HG03378 (cell line): ENCODE measurements around the gene PODN.

Experiments
- ATAC-seq: cut with Tn5 transposase; IDR thresholded peaks from one replicate; pipeline ENCODE4 v1.9.1; 2021; ENCODE audit warnings: mild to moderate bottlenecking, moderate library complexity; ENCODE audit not compliant: unreplicated experiment

PODN gene

DNA sequence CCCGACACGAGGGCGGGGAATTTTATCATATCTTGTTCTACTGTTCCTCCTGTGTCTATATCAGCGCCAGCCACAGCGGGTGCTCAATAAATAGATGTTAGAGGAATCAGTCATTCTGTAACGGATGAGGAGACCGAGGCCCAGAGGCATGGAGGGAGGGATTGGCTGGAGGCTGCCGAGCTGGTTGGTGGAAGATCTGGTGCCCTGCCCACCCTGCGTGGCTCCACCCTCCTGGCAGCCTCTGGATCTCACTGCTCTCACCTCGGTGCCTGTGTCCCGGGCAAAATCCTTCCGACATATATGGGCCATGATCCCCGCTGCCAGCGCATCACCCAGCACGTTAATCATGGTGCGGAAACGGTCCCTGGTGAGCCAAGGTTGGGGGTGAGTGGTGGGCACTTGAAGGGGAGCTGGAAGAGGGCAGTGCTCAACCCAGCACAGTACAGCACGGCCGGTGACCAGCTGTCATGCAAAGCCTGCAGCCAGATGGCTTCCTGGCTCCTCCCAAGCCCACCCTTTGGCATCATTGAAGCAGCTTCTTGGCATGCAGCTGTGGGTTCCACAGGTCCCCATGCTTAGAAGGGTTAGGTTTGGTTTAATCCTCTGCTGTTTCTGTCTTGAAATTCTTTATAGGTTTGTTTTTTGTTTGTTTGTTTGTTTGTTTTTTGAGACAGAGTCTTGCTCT lies 26.7 kb downstream of the PODN start:
- ATAC-seq, result no peak

GRCh38 chr1:53089478-53090226 lies 27.6 kb downstream of the PODN start:
- no peak for ATAC-seq

GRCh38 chr1:53090227-53091147 lies 28.5 kb downstream of the PODN start:
- ATAC-seq, result no peak

- no peak for ATAC-seq
Measured at GRCh38 chr1:53091841-53092645, 30.0 kb downstream of the PODN start.

DNA sequence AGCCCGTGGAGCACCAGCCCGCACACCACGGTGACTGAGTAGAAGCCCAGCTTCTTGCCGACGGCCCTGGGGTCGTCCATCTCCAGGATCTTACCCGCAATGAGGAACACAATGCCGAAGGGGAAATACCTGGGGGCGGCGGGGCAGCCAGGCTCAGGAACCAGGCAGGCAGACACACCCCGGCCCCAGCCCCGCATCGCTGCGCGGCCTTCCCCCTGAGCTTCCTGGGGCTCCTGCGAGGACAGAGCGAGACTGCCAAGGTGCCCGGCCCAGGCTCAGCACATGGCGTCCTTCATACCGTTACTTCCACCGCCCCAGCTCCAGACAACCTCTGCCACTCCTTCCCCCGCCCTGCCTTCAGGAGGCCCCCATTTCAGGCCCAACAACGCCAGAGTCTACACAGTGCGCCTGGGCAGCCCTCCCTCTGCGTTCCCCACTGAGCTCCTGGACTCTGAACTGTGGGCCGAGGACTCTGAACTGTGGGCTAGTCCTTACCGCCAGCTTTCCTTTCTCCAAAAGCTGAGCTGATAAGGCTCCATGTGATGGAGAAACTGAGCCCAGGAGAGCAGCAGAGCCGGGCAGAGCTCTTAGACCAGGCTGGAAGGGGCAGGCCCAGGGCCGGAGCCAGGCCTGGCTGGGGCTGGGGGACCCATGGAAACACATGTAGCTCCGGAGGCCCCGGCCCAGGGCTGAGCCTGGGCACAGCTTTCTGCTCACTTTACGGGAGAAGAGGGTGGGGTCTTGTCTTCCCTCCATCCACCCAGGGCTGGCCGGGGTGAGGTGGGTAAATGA lies 30.8 kb downstream of the PODN start:
- ATAC-seq, result no peak

DNA sequence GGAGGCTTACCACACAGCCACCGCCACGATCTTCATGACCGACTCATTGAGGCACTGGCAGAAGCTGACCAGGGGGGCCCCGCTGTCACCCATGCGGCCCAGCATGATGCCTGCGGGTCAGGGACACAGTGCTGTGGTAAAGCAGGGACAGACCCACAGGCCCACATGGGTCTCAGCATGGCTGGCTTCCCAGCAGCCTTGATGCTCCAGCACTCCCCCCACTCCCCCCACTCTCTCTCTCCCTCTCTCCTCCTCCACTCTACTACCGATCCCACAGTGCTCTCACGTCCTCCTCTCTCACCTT lies 31.4 kb downstream of the PODN start:
- ATAC-seq, result no peak

- ATAC-seq, result no peak
Measured at GRCh38 chr1:53093778-53094532, 31.9 kb downstream of the PODN start.

- ATAC-seq, result no peak
Measured at GRCh38 chr1:53094533-53094919, 32.5 kb downstream of the PODN start.

- ATAC-seq, result no peak
Measured at GRCh38 chr1:53104289-53104913, 42.4 kb downstream of the PODN start.

DNA sequence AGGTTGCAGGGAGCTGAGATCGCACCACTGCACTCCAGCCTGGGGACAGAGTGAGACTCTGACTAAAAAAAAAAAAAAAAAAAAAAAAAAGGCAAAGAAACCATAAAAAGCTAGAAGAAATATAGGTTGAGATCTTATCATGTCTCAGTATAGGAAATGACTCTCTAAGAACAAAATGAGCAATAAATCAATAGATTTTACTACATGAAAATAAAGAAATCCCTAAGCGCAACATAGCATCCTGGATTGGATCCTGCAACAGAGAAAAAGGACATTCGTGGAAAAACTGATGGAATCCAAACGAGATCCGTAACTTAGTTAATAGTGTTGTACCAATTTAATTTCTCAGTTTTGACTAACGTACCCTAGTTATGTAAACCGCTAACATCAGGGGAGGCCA lies 45.1 kb downstream of the PODN start:
- ATAC-seq, result no peak

DNA sequence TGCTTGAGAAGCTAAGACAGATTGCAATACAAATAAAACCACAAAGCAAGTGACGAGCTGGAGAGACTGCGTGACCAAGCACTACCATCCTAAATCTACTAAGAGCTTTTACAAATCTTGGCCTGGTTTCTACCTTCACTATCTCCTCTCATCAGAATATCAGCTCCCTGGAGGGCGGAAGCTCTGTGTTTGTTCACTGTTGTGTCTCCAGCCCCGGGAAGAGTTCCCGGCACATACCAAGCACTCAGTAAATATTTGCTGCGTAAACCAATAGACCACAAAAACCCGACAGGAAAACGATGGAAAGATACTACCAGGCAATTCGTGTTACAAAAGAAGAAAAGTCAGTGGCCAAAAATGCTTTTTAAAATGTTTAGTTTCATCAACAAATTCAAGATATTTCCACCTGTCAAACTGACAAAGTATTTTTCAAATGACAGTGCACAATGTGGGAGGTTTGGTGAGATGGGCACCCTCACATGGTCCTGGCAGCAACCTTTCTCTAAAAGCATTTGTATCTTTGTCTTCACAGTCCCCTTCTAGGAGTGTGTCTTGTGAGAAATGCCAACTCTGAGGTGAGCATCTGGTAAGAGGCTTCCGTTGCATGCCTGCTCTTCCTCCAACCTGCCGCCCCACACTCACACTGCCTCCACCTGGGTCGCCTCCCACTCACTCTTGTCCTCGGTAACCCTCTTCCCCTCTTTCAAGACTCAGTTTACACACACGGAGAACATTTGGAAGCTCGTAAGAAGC lies 45.7 kb downstream of the PODN start:
- ATAC-seq, result no peak

DNA sequence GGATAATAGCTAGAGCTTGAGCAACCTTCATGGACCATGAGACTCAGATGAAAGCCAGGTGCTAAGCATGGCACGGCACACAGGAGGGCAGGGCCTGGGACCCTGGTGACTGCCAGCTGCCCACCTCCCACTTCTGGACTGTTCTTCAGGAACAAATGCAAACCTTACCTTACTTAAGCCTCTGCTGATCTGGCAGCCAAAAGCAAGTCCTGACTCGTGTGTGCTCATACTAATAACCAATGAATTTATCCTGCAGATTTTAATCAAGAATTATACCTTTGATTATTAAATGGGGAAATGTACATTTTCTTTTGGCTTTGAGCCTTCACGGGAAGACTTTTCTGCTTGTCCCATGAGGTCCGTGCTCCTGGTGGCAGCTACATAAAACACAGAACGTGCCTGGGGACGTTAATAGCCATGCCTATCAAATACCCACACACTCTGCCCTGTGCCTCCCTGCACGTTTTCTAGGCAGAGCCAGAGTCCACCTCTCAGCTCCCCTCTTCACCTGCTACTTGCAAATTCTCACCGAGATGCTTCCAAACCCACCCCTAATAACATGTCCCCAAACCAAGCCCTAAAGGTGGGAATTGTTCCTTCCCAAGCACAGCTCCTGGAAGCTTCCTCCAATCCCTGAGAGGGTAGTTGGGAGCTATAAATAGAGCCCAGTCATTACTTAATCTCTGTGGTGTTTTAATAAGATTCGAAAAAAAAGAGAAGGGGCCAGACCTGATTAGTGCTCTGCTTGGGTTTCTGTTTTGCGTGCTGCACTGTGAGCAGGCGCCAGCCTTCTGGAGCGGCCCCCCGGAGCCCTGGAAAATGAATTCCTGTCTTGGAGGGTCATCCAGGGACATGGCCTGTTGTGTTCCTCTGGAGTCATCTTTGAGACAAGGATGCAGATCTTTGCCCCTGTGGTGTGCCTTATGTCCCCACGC lies 46.9 kb downstream of the PODN start:
- ATAC-seq, result no peak

- ATAC-seq, result no peak
Measured at GRCh38 chr1:53110370-53111072, 48.5 kb downstream of the PODN start.

GRCh38 chr1:53111073-53111556 lies 49.1 kb downstream of the PODN start:
- no peak for ATAC-seq

GRCh38 chr1:53111693-53112092 lies 49.7 kb downstream of the PODN start:
- ATAC-seq, result no peak

- ATAC-seq, result no peak
Measured at GRCh38 chr1:53112271-53112774, 50.3 kb downstream of the PODN start.
